ENCODE measurements around the gene INCA1.

DNA sequence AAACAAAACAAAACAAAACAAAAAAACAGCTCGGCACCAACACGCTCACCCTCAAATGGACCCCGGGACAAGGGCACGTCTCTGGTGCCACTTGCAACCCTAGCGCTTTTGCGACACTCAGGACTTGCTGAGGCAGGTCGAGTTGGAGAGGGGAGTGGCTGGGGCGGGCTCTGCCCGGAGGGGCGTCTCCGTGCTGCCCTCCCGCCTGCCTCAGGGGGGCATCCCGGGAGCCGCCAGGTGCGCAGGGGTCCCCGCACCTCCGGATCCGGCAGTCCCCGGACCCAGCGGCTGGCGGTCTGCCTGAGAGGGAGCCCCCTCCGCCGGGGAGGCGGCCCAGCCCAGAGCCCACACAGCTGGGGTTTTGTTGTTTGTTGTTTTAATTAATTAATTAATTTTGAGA, 38.0 kb upstream of the INCA1 start, which contains the start of gene SLC52A1:
- TF ChIP-seq POLR2A (IDR thresholded peaks at IDR 0.05) (no peak), CTCF (IDR thresholded peaks at IDR 0.05) (no peak)
